ENCODE data around the gene IMP4. TPM values are rescaled to one million over a fixed set of nuclear protein-coding genes. Genes with fewer than 3 reads are reported as not detected.

IMP4 gene
- total RNA-seq, 1 experiment from 2014 or later, result 101 TPM

- Histone ChIP-seq H2BK5ac (ENCODE audit: insufficient read length, low read length) (no peak overlapping the region), H2AK5ac (ENCODE audit: insufficient read length, low read length) (no peak overlapping the region), H3K9me3 (ENCODE audit: control insufficient read depth, low read depth, low read length) (no peaks in the 10 kb centered on the region), H3K27me3 (ENCODE audit: insufficient read depth, low read length) (no peaks in the 10 kb centered on the region), H3K4me2 (ENCODE audit: insufficient read depth, insufficient read length, low read length) (no peak overlapping the region), H4K91ac (ENCODE audit: insufficient read length, low read depth, low read length) (no peak overlapping the region), H3K23me2 (ENCODE audit: insufficient read length, low read depth, low read length, poor library complexity, severe bottlenecking) (peaks cover 8% of the 10 kb centered on the region), H3K4me1 (ENCODE audit: insufficient read depth, low read length) (no peaks in the 10 kb centered on the region; the same call in 1 of the 2 replicates), H3K4ac (ENCODE audit: low read depth, low read length) (no peak overlapping the region), H2BK120ac (ENCODE audit: low read depth, low read length, poor library complexity, severe bottlenecking) (no peak overlapping the region), H2BK12ac (ENCODE audit: insufficient read length, low read depth, low read length) (no peak overlapping the region), H3K14ac (ENCODE audit: insufficient read depth, low read length) (no peak overlapping the region), H3K79me1 (ENCODE audit: insufficient read depth, low read depth, low read length, poor library complexity, severe bottlenecking) (no peaks in the 10 kb centered on the region), H2BK15ac (ENCODE audit: low read depth, low read length) (no peak overlapping the region), H3T11ph (ENCODE audit: low read length) (no peak overlapping the region), H4K20me1 (ENCODE audit: control insufficient read depth, insufficient read depth, insufficient read length) (no peaks in the 10 kb centered on the region), H3K56ac (ENCODE audit: insufficient read length, low read depth, low read length) (no peak overlapping the region), H2BK20ac (ENCODE audit: low read depth, low read length, poor library complexity, severe bottlenecking) (no peak overlapping the region), H3K18ac (ENCODE audit: insufficient read length, low read depth, low read length) (no peak overlapping the region), H3K23ac (ENCODE audit: insufficient read length, low read depth, low read length) (no peak overlapping the region), H4K8ac (replicated peaks; ENCODE audit: insufficient read length, low read depth, low read length) (no peak overlapping the region), H3K9ac (ENCODE audit: extremely low read depth, insufficient read length, low read length) (no peak overlapping the region), H4K5ac (ENCODE audit: insufficient read length, low read depth, low read length) (no peak overlapping the region), H3K79me2 (ENCODE audit: insufficient read depth, low read length) (no peaks in the 10 kb centered on the region), H3K27ac (ENCODE audit: insufficient read length, low read depth, low read length) (no peak overlapping the region), H2AFZ (ENCODE audit: low read length) (no peak overlapping the region)
- Mint-ChIP-seq H3K27me3 (ENCODE audit: low read depth) (peaks cover 10% of the 10 kb centered on the region), H3K27ac (no peak overlapping the region), H3K9me3 (no peaks in the 10 kb centered on the region; a peak in 1 of 5 replicates), H3K4me1 (peaks cover 30 to 35% of the 10 kb centered on the region in 2 experiments), H3K4me3 (no peak overlapping the region), H3K36me3 (ENCODE audit: insufficient read depth in 1 of 3, low read depth in 3 of 3) (peaks cover 8 to 22% (median 8%) of the 10 kb centered on the region in 3 experiments)
- DNase-seq, result no peak
- no peak for TF ChIP-seq CTCF (conservative IDR thresholded peaks at IDR 0.05)
These were observed 26.7 kb downstream of the IMP4 start for GRCh38 chr2:130369311-130369964.

All from H9 (cell line).